NCI-H345 (cell line): ENCODE results near the gene RASGRF2.

Source experiments
- DNase-seq: peaks from one replicate; lab custom pipeline; 2025; lab: John Stamatoyannopoulos, UW

The RASGRF2 gene

GRCh38 chr5:80951366-80951765, 8.8 kb upstream of the RASGRF2 start:
- DNase-seq: no peak

- no peak for DNase-seq
These were observed 6.6 kb upstream of the RASGRF2 start for GRCh38 chr5:80953587-80953986.

- no peak for DNase-seq
These were observed 5.0 kb upstream of the RASGRF2 start for GRCh38 chr5:80955082-80955590.

- DNase-seq: no peak
These were observed 3.9 kb upstream of the RASGRF2 start for GRCh38 chr5:80956272-80956671.

GRCh38 chr5:80957031-80957761, 3.0 kb upstream of the RASGRF2 start:
- DNase-seq: peak; percentile 95

- peak; percentile 64 for DNase-seq
These were observed 1.5 kb upstream of the RASGRF2 start for GRCh38 chr5:80958616-80959015.

GRCh38 chr5:80959138-80959537, 1.0 kb upstream of the RASGRF2 start:
- no peak for DNase-seq

GRCh38 chr5:80960531-80961375, 590 bp downstream of the RASGRF2 start:
- no peak for DNase-seq

- DNase-seq: no peak
These were observed 1.5 kb downstream of the RASGRF2 start for GRCh38 chr5:80961376-80962281.

- no peak for DNase-seq
These were observed 2.7 kb downstream of the RASGRF2 start for GRCh38 chr5:80962630-80963520.

GRCh38 chr5:80963521-80963895, 3.3 kb downstream of the RASGRF2 start:
- DNase-seq: no peak

GRCh38 chr5:80963966-80964481, 3.9 kb downstream of the RASGRF2 start:
- no peak for DNase-seq

GRCh38 chr5:80964491-80964890, 4.3 kb downstream of the RASGRF2 start:
- DNase-seq: no peak

- DNase-seq: no peak
These were observed 4.8 kb downstream of the RASGRF2 start for GRCh38 chr5:80964919-80965318.

- no peak for DNase-seq
These were observed 7.5 kb downstream of the RASGRF2 start for GRCh38 chr5:80967500-80968181.

- DNase-seq: no peak
These were observed 12.9 kb downstream of the RASGRF2 start for GRCh38 chr5:80973027-80973426.

- DNase-seq: no peak
These were observed 14.9 kb downstream of the RASGRF2 start for GRCh38 chr5:80975065-80975464.

GRCh38 chr5:80976985-80977384, 16.8 kb downstream of the RASGRF2 start:
- no peak for DNase-seq

GRCh38 chr5:80977764-80978163, 17.6 kb downstream of the RASGRF2 start:
- DNase-seq: no peak

GRCh38 chr5:80978772-80979317, 18.7 kb downstream of the RASGRF2 start:
- DNase-seq: no peak
